HPDE6-E6E7 (cell line): Measurements from ENCODE around the gene HDAC10.
A peak's percentile ranks its signal among the peaks of the same experiment; 100 is the strongest.

Source experiments
- DNase-seq: peaks from one replicate; pipeline ENCODE4 v3.0.0; 2011; ENCODE audit warnings: missing footprints; ENCODE audit errors: extremely low spot score

HDAC10 gene

DNA sequence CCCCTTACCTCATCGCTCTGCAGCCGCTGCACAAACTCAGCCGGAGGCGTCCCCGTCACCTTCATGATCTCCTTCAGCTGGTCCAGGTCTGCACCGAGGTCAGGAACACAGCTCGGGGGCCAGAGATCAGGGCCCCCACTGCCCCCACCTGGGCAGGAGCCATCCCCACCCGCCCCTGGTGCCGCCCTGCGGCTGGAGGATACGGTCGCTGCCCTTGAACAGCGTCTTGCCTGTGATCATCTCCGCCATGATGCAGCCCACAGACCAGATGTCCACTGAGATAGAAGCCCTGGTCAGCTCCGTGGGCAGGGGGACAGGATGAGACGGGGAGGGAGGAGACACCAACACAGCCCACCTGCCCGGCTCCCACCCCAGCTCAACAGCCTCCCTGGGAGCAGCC is 4.5 kb upstream of the HDAC10 start:
- no peak for DNase-seq

DNA sequence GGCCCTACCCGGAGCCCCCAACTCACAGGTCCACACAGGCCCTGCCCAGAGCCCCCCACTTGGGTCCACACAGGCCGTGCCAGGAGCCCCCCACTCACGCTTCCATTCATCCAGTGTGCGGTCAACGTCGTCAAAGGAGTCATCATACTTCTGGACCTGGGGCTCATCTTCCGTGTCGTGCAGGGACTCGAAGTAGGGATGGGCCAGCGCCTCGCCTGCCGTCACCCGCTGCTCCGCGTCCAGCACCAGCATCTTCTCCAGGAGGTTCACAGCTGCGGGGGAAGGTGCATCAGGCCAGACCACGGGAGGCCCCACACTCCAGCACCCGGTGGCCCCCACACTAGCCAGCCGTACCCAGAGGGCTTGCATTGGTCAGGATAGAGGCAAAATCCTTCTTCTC is 4.0 kb upstream of the HDAC10 start:
- no peak for DNase-seq

DNA sequence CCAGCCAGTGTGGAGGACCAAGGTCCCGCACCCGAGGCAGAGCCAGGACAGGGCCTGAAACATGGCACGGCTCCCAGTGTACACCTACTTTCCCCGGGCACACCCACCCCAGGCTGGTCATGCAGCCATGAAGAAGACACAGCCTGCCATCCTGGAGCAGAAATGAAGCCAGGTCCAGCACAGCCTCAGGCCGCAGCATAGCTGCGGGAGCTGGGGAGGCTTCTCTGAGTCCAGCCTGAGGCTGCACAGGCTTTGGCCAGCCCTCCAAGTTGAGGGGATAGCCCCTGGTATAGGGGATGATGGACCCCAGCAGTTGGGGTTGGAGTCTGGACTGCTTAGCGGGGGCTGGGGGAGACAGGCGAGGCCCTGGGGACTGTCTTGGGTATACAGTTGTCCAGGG is 2.9 kb upstream of the HDAC10 start:
- no peak for DNase-seq

DNA sequence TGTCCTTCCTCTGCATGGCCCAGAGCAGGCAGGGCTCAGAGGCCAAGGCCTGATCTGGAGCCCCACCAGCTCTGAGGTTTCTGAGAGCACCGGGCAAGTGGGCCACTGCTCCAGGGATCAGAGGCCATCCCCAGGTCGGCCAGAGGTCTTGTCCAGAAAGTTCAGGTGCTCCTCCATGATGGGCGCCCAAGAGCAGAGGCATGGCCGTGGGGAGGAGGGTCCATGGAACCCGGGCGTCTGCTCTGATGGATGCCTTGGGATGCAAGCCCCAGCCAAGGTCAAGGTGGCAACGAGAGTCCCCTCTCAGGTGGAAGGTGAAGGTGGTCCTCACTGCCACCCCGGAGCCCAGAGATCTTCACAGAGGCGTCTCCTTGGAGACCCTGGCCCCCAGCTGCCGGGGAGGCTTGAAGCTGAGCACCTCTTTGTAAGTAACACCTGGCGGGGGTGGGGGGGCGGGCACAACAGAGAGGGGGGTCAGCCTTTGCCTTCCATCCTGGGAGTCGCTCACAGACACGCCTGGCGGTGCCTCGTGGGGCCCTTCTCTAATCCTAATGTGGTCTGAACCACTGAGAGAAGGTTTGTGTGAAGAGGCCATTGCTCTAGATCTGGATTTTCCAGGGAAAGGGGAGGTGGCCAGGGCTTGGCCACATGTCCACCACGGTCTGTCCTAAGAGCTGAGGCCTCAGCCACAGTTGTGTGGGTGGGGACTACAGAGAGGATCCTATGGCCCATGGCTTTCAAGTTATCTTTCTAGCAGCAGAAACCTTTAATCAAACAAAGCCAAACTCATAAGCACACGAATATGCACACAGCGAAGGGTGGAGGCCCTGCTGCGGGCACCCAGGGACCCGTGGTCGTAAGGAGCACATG is 2.2 kb upstream of the HDAC10 start:
- DNase-seq: no peak

DNA sequence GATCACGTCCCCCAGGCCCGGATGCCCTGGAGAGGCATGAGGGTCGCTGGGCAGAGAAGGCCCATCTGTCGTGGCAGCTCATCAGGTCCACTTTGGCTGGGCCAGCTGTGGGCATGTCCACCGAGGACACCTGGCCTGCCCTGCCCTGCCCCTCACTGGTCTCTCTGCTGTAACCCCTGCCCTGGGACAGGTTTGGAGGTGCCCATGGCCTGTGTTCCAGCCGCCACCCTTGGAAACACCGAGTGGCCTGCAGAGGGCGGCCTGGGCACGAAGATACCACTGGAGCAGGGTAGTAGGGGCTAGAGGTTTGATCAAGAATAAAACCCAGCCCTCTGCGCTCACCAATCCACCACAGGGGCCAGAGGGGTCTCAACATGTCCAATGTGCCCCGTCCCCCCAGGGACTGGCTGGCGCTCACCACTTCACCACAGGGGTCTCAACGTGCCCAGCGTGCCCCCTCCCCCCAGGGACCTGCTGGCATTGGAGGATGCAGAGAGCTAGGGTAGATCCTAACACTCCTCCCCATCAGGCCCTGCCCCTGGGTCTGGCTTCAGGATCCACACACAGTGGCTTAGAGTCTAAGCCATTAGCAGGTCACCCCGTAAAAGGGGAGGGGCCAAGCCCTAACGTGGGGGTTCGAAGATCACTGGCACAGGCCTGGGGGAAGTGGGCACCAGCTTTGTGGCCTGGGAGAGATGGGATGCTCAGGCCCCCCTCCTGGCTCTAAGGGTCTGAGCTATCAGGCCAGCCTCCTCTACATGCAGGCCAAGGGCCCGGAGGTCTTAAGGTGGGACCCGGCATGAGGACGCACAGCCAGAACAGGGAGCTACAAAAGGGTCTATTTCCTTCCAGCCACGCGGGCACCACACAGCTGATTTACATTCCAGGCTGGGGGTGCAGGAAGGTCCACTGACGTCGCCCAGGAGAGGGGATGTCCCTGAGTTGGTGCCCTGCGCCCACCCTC is 1.3 kb upstream of the HDAC10 start:
- no peak for DNase-seq

DNA sequence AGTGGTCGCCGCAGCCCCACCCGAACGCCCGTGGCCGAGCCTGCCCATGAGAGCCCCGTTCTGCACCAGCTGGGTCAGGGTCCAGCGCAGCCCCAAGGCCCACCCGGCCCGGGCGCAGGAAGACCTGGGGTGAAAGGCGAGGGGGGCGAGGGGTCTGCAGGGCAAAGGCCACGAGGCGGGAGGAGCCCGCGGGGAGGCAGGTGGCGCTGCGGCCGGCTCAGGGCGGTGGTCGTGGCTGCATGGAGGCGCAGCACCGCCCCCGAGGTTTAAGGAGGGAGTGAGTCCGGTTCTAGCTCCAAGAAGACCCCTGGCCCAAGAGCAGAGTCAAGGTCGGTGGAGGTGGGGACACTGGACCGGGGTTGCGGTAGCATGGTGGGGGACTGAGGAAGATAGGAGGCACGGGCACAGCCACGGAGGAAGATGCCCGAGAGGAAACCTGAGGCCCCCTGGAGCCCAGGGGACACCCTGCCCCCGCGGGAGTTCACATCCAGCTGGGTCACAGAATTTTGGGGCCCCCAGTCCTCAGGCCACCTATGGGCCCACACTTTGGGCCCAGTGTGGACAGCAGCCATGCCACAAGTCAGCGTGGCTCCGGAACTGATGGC is 514 bp upstream of the HDAC10 start:
- DNase-seq: no peak

DNA sequence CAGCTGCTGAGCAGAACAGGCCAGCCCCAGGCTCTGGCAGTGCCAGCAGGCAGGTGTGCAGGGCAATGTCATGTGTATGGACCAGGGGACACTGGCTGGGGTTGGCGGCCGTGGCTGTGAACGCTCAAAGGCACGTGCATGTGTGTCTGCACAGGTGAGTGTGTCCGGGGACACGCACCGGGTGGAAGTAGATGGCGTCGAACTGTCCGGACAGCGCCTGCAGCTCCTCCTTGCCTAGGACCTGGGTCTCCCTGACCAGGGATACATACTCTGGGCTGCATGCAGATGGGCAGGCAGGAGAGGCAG is 863 bp downstream of the HDAC10 start:
- no peak for DNase-seq

DNA sequence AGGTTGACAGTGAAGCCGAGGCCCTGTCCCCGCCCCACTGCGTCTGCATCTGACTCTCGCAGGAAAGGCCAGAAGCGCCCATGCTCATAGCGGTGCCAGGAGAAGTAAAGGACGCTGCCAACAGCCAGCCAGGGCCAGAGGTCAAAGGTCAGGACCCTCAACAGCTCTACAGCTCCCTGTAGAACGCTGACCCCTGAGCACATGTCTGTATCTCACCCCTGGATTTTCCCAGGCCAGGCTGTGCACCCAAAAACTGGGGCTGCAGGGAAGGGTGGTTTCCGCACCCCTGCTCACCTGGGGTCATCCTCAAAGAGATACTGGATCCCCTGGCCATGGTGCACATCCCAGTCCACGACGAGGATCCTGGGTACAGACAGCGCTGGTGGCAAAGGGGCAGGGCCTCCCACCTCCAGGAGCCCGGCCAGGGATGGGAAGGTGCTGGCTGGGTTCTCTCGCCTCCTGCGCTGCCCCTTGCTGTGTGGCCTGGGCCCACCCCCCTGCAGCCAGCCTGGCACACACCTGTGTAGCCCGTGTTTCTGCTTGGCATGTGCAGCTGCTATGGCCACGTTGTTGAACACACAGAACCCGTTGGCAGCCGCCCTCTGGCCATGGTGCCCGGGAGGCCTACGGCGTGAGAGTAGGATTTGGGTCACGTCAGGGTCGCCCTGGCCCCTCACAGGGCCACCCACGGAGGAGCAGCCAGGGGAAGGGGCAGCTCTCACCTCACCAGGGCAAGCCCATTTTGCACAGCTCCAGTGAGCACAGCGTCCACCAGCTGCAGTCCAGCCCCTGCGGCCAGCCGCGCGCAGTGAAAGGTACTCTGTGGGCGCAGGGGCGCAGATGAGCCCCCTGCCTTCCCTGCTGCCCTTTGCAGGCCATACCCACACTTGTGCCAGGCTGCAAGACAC is 1.5 kb downstream of the HDAC10 start:
- no peak for DNase-seq

DNA sequence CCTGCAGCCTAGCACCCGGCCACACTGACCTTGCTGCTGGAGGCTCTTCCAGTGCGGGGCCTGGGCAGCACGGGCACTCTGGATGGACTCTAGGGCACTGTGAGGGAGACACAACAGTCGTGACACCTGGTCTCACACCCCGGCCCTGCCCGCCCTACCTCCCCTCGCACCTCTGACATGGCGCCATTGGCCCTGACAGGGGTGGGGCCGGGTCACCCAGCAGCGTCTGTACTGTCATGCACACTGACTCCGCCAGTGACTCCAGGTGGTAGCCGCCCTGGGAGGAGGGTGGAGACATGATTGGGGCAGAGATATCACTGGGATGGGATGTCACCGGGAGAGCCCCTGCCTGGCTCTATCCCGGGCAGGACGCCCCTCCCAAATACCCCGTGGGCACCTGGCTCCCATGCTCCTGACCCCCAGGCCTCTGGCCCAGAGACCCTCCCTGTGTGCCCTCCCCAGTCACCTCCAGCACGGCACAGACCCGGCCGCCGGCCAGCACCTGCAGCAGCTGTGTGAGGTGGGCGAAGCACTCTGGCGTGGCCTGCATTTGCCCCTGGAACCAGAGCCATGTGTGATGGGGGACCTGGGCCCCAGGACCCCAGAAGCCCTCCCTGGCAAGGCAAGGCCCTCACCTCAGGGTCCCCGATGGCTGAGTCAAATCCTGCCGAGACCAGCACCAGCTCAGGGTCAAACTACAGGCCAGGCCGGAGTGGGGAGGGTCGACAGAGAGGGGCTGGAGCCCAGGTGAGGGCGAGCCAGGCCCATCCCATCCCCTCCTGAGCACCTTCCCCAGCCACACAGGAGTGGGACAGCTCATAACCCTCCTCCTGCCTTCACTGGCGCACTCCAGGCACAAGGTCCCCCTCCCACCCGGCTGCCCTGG is 2.6 kb downstream of the HDAC10 start:
- no peak for DNase-seq

DNA sequence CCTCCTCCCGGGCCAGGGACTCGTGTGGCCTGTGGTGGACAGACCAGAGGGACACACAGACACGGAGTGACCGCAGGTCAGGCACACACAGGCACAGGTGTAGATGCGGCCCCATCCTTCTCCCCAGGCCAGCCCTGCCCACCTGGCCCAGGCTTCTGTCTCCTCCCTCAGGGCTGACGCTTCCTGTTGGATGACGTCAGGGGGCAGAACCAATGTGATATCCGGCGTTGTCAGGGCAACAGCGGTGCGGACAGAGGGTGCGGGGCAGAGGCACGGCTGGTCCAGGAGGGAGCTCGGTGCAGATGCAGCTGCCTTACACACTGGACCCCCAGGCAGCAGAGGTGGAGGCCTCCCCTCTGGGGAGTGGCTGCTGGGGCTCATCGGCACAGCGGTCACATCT is 3.3 kb downstream of the HDAC10 start:
- no peak for DNase-seq

DNA sequence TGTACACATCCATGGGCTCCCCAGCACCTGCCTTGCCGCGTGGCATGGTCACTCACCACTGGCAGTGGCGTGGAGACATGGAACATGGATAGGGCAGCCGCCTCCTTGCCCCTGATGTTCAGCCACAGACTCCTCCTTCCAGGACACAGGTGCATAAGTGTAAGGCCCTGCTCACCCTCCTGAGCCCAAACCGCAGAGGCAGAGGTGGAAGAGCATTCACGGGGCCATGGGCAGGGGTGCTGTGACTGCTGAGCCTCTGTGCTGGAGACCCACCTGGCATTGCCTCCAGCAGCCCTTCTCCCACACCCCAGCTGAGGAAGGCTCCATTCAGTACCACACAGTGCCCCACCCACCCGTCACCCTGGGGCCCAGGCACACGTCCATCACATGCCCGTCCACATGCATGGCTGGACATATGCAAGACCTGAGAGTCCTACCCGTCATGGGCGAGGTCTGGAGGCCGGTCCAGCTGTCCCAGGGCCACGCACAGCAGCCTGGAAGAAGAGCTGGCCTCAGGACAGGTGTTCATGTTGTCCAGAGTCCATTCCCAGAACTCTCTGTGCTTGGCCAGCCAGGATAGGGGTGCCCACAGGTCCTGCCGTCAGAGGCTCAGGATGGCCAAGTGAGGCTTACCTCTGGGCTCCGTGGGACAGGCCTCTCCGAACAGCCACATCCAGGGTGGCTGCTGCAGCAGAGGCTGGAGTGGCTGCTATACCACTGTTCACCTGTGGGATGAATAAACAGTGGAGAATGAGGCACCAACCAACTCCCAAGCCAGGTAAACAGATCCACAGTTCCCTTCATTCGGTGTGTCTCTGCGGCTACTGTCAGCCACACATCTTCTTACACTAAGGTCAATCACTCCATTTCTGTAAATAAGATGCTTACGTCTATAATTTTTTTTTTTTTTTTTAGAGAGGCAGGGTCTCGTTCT is 4.6 kb downstream of the HDAC10 start:
- no peak for DNase-seq

DNA sequence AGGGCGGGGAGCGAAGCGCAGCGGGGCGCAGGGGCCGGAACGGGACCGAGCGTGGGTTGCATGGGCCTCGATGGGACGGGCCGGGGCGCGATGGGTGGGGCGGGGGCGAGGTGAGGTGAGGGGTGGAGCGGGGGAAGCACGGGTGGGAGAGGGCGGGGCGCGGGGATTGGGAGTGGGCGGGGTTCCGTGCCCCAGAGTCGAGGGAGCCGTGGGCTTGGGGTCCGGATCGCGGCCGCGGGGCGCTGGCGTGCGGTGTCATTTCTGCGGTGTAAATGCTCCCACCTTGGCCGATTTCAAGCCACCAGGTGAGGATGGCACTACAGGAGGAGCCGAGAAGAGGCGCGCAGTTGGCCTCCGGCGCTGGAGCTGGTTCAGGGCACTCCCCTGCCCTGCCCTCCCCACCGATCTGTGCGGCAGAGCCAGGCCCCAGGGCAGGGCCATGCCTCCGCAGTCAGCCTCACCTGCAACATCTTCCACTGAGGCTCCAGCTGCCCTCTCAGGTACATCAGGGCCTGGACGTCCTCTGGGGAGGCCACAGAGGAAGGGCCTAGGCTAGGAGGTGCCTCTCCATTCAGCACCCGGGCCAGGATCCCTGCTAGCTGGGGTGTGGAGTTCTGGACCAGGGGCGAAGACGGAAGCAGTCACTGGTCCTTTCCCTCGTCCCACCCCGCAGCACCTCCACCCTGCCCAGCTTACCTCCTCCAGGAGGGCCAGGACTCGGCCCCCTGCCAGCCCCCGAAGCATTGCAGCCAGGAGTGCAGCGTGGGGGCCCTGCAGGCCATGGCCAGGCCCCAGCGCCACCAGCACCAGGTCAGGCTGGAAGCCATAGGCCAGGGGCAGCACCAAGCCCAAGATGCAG is 5.6 kb downstream of the HDAC10 start:
- DNase-seq: peak; percentile 16

DNA sequence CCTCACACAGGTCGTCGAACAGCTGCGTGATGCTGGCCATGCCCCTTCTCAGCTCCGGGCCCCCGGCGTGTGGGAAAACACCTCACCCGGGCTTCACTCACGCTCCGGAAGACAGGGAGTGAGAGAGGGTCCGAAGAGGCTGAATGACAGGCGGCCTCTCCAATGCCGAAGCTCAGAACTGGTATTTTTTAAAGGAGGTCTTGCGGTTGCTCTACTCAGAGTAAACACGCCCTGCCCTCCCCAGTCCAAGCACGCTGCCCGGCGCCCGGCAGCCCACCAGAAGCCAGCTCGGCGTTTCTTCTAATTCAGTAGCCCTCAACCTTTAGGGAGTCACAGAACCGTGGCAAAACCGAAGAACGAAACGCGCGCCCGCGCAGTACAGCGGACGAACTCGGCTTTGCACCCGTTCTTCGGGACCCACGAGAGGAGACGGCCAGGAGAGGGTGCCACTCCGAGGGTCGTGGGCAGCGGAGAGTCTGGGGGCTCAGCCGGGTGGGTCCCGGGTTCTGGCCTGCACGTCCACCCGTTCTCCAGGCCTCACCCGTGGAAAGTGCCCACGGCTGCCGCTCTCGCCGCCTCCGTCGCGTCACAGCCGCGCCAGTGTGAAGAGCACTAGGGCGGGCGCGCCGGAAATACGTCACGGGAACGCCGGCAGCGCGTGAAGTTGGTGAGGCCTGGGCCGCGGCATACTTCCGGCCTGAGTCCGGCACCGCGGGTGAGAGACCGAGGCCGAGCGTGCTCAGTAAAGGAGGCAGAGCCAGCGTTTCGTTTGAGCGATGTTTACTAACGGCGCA is 6.4 kb downstream of the HDAC10 start, which contains the start of gene TUBGCP6:
Gene TUBGCP6 (minus strand): TSS at position 604 of the 794 bp plus-strand sequence. CDS start 564 bp downstream, at position 40.
- peak; percentile 81 for DNase-seq

DNA sequence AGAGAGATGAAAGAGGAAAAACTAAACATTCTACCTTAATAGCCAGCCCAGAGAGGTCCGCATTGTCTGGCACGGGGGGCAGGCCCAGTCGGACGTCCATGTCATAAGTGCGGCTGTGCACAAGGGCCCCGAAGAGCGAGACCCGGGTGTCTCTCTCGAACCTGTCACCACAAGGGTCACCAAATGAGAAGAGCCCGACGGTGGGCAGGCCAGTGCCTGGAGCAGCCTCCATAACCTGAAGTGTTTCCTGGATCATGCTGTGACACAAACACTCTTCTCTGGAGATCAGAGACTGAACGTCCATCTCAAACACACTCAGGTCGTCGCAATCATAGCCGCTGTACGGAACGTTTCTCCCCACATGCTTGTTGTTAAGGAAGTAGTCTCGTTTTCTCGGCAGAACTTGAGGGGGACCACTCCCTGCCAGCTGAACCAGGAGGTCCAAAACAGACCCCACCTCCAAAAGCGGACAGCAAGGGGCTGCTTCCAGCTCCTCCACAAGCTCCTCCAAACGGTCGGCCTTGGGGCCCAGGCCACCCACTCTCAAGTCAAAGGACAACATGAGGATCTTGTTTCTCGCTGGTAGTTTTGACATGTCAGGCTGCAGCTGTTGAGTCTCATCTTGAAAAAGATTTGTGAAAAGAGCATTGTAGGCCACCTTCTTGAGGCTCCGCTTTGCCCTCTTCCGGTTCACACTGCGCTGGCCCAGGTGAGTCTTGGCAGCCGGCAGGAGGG is 7.2 kb downstream of the HDAC10 start:
- no peak for DNase-seq

DNA sequence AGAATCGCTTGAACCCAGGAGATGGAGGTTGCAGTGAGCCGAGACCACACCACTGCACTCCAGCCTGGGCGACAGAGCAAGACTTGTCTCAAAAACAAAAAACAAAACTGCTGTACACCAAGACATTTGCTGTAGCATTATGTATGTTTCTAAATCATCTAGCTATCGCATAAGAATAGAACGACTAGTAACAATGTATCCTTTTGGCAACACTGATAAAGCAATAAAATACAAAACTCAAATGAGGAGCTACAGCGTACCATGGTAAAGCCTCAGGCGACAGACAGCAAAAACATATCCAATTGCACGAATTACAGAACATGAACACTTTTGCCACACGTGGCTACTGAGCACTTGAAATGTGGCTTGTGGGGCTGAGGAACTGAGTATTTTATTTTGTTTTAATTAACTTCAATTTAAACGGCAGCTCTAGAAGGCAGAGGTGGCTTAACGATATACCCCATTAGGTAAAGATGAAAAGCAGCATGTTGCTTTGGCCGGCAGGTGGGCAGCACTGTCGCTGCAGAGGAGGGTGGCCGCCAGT is 8.6 kb downstream of the HDAC10 start:
- DNase-seq: no peak

DNA sequence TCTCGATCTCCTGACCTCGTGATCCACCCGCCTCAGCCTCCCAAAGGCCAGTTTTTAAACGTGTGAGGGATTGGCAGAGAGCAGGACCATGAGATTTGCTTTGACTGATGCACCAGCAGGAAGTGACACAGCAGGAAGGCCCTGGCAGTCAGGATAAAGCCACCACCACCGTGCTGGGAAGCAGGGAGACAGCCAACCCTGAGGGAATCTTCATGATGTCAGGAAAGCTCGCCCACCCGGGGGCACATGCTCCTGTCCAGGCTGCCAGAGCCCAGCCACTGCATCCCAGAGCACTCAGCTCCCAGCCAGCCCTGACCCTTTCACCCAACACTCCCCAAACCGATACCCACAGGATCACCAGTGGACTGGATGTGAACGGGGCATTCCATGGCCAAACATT is 12.3 kb downstream of the HDAC10 start:
- no peak for DNase-seq
